ENCODE measurements around the gene NOD1.

DNA sequence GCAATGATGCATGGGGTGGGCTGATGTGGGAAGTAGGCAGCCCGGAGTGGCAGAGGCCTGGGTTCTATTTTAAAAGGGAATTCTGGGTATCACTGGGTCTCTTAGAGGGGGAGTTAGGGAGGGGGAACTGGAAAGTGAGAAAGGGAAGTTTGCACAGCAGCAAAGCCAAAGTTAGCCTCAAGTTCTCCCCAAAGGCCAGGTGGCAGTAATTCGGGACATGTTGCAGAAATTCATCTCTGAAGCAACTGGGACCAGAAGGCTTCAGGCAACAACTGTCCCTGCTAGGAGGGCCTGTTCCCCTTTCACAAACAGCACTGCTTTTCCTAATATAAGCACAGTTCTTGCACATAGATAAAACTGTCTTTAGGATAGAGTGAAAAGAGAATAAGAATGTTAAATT lies 67.4 kb downstream of the NOD1 start:
- TF ChIP-seq, protein P1, sequence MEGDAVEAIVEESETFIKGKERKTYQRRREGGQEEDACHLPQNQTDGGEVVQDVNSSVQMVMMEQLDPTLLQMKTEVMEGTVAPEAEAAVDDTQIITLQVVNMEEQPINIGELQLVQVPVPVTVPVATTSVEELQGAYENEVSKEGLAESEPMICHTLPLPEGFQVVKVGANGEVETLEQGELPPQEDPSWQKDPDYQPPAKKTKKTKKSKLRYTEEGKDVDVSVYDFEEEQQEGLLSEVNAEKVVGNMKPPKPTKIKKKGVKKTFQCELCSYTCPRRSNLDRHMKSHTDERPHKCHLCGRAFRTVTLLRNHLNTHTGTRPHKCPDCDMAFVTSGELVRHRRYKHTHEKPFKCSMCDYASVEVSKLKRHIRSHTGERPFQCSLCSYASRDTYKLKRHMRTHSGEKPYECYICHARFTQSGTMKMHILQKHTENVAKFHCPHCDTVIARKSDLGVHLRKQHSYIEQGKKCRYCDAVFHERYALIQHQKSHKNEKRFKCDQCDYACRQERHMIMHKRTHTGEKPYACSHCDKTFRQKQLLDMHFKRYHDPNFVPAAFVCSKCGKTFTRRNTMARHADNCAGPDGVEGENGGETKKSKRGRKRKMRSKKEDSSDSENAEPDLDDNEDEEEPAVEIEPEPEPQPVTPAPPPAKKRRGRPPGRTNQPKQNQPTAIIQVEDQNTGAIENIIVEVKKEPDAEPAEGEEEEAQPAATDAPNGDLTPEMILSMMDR (IDR thresholded peaks at IDR 0.05), result no peak
- TF ChIP-seq POLR2A (IDR thresholded peaks at IDR 0.05) (no peak), POLR2AphosphoS5 (IDR thresholded peaks at IDR 0.05) (no peak), EP300 (IDR thresholded peaks at IDR 0.05; ENCODE audit: low read depth) (no peak)

Measured in transverse colon (tissue), 4 donors.